ENCODE measurements around the gene VASN.

Gene VASN

GRCh38 chr16:4403133-4403949 lies 31.7 kb downstream of the VASN start:
- DNase-seq (ENCODE audit: low read depth): no peak

GRCh38 chr16:4404247-4404966 lies 32.8 kb downstream of the VASN start:
- DNase-seq (ENCODE audit: low read depth): no peak

GRCh38 chr16:4404967-4405696 lies 33.5 kb downstream of the VASN start:
- no peak for DNase-seq (ENCODE audit: low read depth)

DNA sequence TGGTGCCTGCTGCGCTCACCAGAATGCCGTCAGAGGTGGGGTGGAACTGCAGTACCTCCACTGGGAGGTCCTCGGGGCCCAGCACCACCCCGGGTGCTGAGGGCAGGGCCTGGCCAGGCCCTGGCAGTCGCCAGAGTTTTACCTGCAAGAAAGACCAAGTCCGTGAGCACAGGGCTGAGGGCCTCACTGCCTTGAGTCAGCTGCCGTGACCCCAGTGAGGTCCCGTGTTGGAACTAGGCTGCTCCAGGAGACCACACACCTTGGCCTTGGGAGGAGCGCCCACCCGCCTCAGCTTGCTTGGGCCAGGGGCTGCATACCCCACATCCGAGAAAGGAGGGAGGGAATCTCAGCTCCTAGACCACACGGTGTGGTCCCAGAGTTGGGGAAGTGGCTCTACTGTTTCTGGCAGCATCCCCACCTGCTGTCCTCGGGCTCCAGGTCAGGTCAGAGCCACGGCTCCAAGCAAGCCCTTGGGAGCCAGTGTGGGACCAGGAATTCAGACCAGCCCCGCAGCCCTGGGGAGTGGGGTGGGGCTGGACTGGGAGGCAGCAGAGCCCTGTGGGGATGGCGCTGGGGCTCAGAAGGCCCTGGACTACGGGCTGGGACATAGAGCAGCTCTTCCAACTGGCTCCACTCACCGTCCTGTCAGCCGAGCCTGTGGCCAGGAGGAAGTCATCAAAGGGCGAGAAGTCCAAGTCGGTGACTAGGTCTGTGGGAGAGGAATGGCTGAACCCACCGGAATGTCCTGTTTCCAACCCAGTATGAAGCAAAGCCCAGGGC lies 36.1 kb downstream of the VASN start:
- no peak for DNase-seq (ENCODE audit: low read depth)

GRCh38 chr16:4408323-4408690 lies 36.7 kb downstream of the VASN start:
- DNase-seq (ENCODE audit: low read depth): no peak

GRCh38 chr16:4409081-4409932 lies 37.7 kb downstream of the VASN start:
- no peak for DNase-seq (ENCODE audit: low read depth)

GRCh38 chr16:4410335-4411075 lies 38.9 kb downstream of the VASN start:
- peak; percentile 91 for DNase-seq (ENCODE audit: low read depth)

GRCh38 chr16:4411684-4412083 lies 40.0 kb downstream of the VASN start:
- no peak for DNase-seq (ENCODE audit: low read depth)

DNA sequence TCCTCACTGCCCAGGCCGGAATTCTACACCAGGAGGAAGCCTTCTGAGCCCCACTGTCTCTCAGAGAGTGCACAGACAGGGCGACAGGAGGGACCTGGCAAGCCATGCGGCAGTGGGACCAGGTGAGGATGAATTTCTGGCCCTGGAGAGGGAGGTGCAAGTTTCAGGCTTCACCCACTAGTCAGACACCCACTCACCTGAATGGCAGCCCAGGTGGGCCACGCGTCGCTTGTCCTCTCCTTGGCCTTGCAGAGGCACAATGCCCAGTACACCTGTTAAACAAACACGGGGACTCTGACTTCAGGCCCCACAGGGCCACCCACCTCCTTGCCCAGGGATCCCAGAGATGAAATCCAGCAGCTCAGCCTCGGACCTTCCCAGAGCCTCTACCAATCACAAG lies 40.5 kb downstream of the VASN start:
- DNase-seq (ENCODE audit: low read depth): no peak

DNA sequence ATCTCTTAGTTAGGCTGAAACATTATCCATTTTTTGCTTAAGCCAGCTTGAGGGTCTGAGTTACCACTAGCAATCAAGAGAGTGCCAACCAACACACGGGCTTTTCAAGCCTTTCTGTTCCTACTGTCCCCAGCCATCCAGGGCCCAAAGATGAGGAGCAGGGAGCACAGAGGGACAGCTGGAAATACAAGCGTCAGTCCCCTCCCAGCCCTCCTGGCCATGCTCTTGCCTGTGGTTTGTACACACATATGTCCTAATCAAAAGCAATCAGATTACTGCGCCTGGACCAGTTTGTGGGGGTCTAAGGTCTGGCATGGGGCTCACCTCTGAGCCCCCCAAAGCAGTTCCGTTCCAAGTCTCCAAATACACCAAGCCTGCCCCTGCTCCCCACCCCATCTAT lies 41.2 kb downstream of the VASN start:
- DNase-seq (ENCODE audit: low read depth): no peak

DNA sequence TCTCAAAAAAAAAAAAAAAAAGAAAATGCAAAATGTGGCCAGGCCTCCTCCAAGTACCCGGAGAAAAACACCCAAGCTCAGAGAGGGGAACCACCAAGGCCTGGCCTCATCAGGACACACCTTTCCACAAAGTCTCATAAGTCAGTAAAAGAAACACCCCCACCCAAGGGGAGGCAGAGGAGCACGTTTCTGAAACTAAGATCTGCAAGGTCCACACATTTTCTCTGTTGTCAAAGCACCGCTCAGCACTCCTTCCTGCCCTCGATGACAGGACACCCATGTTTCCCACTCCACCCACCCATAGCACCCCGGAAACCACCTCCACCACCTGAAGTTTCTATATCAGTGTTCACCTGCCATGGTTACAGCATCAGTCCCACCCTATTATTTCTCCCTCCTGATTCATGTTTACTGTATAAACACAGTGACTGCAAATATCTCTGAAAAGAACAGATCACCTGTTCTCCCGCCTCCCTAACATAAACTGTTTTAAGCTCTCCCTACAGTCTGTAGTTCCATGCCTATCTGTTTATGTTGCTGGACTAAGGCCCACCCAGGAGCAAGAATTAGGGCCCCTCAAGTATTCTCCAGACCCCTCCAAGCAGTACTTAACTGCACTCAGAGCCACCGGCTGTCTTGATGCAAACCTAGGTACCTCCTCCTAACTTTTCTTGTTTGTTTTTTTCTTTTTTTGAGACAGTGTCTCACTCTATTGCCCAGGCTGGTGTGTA lies 42.7 kb downstream of the VASN start:
- no peak for DNase-seq (ENCODE audit: low read depth)

GRCh38 chr16:4415538-4416199 lies 44.0 kb downstream of the VASN start:
- no peak for DNase-seq (ENCODE audit: low read depth)

DNA sequence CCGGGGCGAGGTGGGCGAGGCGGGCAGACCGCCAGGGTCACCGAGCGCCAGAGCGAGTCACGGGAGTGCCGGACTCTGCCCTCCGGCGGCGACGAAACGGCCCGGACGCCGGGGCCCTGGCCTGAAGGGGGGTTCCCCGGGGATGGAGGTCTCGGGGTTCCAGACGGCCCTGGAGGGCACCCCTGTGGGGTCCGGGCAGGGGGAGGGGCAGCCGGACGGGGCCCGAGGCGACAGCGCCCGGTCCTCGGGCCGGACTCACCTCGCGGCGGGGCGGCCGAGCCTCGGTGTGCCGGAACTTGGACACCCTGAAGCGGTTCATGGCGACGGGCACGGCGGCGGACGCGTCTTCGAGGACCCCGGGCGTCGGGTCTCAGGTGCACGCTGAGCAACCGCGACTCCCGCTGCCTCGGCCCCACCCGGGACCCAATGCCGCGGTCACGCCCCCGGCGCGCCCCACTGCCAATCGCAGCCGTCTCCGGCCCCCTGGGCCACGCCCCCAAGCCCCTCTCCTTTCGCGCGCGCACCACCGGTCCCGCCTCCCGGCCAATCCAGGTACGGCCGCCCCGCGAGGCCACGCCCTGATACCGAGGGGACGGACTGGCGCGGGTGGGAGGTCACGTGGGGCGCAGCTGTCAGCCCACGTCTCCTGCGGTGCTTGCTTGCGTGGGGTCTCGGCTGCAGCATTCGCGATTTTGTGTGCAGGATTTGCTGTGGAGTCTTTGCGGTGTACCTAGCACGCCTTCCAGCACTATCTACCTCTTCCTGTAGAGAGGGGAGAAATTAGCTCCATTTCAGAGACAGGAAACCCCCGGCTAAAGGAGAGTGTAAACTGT lies 44.8 kb downstream of the VASN start, which contains the start of gene CORO7:
Gene CORO7 (minus strand): TSS at position 397 of the 833 bp plus-strand sequence. CDS start 78 bp downstream, at position 319.
- peak; percentile 84 for DNase-seq (ENCODE audit: low read depth)

DNA sequence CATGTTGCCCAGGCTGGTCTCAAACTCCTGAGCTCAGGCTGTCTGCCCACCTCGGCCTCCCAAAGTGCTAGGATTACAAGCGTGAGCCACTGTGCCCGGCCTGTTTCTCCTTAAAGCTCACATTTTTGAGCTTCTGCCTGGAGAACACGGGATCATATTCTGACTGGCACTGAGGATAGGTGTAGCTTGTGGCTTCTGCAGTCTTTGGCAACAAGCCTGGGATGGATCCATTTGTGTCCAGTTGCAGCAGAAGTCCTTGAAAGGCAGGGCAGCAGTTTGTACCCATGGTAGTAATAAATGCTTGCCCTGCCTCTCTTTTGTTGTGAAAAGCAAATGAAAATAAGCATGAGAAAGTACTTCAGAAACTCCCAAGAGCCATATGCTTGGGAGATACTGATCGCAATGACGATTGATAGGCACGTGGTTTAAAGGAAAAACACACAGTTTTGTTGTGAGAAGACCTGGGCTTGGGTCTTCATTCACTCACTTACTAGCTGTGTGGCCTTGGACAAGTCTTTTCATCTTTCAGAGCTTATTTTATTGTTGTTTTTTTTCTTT lies 47.8 kb downstream of the VASN start:
- no peak for DNase-seq (ENCODE audit: low read depth)

DNA sequence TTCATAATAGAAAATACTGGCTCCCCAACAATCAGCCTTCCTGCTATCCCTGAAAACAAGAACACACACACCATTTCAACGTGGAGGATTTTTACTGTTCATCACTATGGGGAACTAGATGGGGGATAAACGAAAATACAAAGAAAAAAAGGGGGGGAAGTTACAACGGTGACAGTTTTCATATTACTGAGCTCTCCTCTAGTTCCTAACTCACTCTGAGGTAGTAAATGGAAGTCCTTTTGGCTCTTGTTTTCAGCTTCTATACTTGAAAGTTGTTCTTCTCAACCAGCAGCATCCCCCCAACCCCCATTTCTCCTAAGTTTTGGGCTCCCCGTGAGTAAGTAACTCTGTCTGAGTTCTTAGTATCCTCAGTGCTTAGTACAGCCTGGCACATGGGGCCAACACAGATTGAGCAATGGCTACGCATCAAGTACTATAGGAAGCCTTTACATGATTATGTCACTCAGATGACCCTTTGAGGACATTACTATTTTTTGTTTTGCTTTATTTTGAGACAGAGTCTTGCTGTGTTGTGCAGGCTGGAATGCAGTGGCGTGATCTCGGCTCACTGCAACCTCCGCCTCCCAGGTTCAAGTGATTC lies 49.0 kb downstream of the VASN start:
- no peak for DNase-seq (ENCODE audit: low read depth)

- peak; percentile 96 for DNase-seq (ENCODE audit: low read depth)
These were observed 53.9 kb downstream of the VASN start, which contains the start of gene DNAJA3 for GRCh38 chr16:4425378-4426020. Gene DNAJA3, plus strand, starts transcription at chr16:4425868. Its CDS starts 14 bp downstream, at chr16:4425882.

Measured in fibroblast of gingiva (primary cell).